SIG-M5 (cell line): Measurements from ENCODE around the gene SFR1.

Source experiments
- DNase-seq: peaks from one replicate; lab custom pipeline; 2025; lab: John Stamatoyannopoulos, UW

SFR1 gene, protein sequence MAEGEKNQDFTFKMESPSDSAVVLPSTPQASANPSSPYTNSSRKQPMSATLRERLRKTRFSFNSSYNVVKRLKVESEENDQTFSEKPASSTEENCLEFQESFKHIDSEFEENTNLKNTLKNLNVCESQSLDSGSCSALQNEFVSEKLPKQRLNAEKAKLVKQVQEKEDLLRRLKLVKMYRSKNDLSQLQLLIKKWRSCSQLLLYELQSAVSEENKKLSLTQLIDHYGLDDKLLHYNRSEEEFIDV

DNA sequence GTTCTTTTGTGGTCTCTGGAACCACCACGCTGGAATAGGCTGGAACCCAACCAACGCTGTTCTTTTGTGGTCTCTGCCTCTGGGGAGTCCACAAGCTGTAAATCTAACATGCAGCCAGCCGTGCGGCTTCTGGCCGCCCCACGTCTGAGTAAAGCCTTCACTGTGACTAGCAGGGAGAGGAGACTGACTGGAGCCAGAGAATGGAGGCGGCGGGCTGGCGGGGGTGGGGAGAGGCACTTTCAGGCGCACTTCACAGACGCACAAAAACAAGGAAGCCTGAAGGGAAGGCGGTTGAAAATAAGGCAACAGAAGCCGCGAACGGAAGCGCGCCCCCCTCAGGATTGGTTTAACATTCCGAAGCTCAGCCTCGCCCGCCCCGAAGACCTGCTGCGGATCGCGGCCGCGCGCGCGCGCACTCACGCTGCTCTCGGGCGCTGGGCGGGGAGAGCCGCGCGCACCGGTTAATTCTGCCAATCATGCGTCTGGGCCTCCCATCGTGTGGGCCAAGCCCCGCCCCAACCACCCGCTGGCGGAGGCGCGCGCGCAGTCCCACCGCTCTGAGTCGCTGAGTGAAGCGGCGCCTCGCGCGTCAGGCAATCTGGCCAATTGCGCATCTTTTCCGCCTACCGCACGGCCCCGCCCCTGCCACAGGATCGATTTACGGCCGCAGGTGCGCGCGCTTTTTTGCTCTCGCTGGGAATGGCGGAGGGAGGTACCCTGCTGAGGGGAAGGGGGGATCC is at the start of gene SFR1:
TSS of gene SFR1 (plus strand) at position 687 of the 740 bp plus-strand sequence. CDS start at position 700, 13 bp downstream.
- DNase-seq: peak; percentile 83

DNA sequence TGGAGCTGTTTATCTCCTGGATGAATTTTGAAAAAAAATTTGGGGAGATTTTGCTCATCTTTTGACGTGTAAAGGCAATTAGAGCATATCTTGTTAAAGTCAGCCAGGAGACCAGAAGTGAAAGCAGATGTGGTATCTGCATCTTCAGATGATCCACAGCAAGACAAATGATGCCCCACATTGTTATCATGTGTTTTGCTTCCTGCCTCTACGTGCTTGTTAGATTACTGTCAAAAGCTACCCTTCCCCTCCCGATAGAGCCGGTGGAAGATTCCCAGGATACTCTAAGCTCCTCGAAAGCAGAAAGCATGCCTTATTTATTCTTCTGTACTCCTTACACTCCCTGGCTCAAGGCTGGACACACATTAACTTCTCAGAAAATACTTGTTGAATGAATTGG is 49.2 kb upstream of the SFR1 start:
- DNase-seq: no peak

DNA sequence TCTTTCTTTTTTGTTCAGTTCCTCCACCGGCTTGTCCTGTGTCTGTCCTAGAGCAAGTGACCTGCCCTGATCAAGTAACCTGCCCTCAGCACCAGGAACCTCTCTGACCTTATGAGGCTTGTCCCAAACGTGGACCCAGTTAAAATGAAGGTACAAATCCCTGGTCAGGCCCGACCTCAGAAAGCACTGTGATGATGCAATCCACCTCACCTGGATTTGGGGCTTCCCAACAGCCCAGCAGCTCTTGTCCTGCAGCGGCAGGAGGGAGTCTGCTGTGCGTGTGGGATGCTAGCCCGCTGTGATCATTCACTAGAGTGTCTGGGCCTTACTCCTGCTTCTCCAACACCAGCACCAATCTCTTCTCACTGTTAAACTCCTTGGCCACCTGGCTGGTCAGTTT is 47.5 kb upstream of the SFR1 start:
- DNase-seq: no peak

DNA sequence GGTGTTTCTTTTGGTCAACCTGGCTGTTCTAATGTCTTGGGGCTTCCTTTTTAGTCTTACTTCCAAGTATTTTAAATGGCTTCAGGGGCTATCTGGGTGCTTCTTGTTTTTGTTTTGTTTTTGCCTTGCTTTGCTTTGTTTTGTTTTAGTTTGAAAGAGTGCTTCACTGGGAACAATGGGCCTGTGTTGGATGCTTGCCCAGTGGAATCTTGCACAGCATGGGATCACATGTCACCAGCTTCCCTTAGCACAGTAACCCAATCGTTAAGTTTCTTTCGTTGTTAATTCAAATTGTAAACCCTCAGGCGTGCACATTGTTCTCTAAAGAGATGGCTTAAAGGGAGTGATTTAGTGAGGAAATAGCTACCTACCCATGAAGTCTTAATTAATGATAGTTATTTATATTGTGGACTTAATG is 45.2 kb upstream of the SFR1 start:
- no peak for DNase-seq

DNA sequence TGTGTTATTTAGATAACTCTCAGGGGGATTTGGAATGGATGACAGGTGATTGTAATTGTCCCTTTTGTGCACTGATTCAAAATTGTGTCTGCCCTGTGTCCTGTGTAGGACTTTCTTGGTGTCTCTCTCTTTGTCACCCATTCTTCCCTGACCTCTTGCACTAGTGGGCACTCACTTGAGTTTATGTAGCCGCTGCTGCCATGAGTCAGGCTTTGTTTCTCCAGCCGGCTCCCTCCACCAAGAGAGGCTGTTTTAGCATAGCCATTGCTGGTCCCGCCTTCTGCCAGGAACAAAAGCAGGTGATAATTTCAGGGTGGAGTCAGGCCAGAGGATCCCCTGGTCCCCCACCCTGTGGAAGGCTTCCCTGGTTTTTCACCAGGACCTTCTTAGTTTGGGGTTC is 44.7 kb upstream of the SFR1 start:
- no peak for DNase-seq

DNA sequence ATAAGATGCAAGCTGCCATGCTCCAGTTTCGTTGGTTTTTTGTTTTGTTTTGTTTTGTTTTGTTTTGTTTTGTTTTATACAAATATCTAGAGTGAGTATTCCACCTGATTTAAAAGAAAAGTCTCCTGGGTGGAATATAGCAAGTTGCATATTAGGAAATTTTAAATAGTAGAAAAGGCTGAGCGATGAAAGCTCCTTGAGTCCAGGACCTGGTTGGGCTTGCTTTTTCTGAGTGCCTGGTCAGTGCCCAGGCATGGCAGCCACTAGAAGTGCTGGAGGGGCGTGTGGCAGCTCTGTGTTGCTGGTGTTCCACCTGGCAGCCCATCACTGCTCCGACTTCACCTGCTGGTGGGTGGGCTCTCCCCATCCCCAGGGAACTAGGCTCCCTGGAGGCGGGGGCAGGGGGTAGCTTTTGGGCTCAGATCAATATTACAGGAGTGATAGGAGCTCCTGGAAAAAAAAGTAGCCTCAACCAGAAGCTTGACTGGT is 44.3 kb upstream of the SFR1 start:
- DNase-seq: no peak

DNA sequence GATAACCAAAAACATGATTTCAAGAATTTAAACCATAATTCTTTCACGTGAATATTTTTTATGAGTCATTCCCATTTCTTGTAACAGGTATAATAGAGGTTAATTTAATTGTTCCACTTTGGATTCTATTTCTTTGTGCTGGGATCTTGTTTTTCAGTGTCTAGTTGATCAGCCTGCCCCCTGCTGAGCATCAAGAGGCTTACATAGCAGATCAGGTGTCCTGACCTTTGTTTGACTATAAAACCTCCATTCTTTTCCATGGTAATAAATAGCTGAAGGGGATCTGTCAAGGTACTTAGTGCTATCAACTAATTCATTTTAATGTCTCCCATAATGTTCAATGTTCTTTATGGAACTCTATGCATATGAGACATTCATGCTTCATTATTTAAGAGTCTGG is 41.2 kb upstream of the SFR1 start:
- DNase-seq: no peak

DNA sequence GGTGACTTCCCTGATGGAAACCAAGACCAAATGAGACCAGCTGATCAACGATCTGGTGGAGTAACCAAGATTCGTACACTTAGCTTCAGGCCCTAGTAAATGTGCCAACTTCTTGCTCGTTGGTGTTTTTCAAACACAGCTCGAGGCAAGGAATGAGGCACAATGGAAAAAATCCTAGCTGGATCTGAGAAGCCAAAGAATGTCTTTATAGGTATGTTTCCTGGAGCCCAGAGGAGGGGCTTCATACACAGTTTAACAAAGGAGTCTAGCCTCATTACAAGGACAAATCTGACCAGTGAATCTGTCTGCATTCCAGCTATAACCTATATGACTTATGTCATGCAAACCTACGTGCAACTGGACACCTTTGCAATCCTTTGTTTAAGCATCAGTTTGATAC is 40.0 kb upstream of the SFR1 start:
- no peak for DNase-seq

DNA sequence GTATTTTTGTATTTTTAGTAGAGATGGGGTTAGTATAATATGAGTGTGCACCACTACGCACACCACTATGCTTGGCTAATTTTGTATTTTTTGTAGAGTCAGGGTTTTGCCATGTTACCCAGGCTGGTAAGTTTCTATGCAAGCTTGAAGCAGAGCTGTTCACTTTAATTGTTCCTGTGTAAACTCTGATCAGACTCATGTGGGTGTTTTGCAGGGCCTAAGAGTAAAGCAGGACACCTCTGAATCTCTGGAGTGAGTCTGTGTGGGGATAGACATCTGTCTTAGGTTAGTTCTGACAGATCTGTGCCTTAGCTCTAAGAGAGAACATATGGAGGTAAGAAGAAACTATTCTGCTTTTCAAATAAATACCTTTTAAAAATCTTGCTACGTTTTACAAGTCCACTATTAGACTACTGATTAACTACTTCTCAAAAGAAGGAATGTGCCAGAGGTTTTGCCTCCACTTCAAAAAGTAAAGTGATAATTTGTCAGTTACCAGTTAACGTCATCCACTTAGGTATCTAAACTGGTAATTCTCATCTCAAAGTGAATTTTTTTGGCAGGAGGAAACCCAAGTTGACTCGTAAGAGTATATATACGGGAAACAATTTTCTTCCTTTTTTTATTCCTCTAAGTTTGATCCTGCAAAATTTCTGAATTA is 37.4 kb upstream of the SFR1 start:
- no peak for DNase-seq

DNA sequence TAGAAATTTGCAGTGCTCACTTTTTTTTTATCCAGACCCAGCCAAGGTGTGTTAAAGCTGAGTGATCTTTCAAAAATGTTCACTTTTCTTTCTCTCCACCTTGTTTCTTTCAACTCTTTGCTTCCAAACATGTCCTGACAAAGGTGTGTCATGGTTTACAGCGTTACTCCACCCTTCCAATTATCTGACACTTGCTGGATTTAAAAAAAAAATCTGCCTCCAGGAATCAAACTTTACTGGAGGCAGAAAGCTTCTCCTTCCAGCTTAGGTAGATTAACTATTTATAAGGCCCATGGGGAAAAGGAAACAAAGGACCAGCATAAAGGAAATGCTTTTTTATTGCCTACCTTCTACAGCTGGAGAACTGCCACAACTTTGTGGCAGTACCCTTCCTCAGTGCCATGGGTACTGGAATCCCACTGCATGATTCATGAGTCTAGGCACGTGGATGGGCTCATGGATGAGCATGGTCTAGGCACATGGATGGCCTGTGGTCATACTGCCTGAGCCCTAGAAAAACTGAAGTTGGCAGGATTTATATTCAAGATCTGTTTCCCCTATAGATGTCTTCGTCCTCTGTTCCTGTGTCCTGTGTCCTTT is 36.1 kb upstream of the SFR1 start, which contains the start of gene COL17A1:
TSS of gene COL17A1 (minus strand) at position 80 of the 600 bp plus-strand sequence. CDS start 5,207 bp downstream, outside the sequence.
- DNase-seq: no peak

DNA sequence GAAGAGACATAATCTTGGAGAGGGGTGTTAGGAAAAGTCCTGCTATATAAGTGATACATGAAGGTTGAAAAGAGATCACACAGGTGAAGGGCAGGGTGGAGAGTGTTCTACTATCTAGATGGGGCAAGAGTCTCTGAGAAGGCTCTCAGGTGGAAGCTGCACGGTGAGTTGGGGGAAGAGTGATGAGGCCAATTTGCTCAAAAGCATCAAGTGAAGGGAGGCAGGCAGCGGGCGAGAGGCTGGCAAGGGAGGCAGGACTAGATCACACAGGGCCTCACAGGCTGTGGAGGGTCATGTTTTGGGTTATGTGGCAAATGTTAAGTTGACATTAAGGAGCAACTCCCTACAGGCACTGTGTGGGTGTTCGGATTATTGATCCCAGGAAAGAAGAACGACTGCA is 33.7 kb upstream of the SFR1 start:
- no peak for DNase-seq

DNA sequence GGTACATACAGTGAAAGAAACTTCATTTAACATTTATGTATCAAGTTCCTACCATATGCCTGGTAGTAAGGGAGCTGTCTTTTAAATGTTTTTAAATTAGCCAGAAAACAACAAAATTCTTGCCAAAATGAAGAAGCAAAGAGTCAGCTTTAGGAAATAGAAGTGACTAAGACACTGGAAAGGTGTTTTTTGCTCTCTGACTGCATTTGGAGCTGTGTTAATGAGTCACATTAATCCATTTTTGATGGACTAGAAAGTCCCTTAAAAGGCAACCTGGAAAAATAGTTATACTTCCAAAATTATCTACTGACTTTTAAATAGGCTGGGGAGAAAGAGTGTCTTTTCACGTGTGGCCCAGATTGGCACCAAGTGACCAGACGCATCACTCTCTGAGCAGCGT is 32.4 kb upstream of the SFR1 start:
- DNase-seq: no peak

DNA sequence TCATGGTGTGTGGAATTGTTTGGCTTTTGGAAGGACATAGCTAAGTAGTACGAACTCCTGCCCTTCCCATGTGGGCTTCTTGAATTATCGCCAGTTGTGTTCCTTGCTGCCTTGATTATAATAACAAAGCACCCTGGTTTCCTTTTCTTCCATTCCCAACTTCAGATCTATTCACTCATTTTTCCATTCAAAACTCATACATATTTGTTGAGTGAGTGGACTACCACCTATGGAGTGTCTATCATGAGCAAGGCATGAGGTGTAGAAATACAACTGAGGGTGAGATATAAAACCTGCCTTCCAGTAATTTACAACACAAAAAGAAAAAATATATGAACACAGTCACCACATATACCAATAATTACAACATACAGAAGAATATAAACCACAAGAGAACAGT is 31.4 kb upstream of the SFR1 start:
- DNase-seq: no peak

DNA sequence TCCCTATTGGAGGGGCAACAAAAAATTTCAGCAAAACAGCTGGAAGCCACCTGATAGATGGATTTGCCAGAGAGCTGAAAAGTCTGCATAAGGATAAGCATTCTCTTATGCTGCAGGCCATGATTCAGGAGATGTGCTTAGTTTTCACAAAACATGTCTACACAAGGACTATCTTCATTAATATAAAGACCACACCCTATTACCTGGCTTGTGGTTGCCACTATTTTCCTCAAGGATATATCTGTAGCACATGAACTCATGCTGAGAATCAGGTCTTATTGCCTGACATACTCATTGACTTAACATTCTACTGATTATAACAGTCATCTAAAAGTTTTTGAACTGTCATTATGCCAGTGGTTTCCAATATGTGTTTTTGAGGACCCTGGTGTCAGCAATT is 29.2 kb upstream of the SFR1 start:
- DNase-seq: no peak

DNA sequence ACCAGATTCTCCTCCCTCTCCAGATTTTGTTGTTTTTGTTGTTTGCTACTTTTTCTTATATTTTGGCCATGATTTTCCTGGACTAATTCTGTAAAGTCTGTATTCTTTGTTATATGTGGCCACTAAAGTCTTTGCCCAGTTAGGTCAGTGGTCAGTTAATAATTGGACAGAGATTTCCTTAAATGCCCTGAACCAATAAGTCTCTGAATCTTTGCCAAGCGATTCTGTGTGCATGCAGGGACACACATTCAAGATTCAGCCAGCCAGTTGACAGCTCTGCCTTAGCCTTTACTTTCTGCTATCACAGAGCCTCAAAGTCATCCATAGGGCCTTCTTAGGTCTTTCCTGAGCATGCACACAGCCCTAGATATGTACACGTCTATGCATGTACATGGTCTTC is 25.3 kb upstream of the SFR1 start:
- DNase-seq: no peak

DNA sequence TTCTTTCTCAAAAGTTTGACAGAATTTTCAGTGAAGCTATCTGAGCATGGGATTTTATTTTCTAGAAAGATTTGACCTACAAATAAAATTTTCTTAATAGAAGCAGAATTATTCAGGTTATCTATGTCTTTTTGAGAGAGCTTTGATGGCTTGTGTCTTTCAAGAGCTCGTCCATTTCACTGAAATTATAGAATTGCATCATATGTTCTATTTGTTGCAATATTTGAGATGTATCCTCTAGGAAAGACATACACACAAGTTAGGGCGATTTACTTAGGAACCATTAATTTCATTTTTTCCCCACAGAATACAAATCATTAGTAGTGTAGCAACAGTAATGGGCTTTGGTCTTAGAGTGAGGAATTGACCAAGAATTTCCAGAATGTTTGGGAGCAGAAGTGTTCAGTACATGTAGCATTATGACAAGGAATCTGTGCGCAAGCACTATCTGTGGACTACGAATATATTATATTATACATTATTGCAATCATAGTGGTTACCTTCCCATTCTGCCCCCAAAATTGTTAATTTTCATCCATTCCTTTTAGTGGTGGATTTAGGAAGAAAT is 23.5 kb upstream of the SFR1 start:
- DNase-seq: no peak

DNA sequence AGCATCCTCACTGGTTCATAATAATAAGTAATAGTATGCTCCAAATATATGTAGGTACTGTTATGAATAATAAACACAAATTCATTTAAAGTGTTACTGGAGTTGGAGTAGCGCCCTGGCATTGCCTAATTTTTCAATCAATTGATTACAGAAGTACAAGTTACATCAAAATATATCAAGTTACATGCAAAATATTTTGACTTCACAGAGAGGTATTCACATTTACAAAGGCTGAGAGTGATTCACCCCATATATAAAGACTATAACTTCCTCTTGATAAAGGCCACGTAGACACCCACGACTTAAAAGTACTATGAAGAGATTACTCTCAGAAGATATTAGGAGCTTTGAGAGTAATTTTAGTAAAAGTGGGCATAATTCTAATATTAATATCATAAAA is 22.7 kb upstream of the SFR1 start:
- DNase-seq: no peak

DNA sequence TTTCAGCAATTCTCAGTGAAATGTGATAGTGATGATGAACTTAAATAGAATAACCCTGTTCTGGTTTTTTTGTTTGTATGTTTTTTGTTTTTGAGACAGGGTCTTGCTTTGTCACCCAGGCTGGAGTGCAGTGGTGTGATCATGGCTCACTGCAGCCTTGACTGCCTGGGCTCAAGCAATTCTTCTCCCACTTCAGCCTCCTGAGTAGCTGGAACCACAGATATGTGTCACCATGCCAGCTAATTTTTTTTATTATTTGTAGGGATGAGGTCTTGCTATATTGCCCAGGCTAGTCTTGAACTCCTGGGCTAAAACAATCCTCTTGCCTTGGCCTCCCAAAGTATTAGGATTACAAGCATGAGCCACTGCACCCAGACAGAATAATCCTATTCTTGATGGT is 22.0 kb upstream of the SFR1 start:
- no peak for DNase-seq

DNA sequence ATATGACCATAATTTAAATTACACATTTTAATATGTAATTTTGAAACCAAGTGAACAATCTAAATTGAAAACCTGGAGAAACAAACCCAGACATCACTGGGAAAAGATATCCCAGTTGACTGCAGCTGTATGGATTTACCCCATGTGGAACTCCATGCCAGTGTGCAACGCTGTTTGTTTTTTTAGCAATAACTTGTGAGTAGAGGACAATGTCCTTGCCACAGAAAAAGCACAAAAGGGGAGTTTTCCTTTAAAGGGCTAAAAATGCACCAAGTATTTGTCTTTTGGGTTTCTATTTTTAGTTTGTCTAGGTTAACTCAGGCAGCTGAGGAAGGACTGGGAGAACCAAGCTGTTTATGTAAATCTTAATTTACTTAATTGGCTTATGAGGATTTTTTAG is 21.2 kb upstream of the SFR1 start:
- DNase-seq: no peak

DNA sequence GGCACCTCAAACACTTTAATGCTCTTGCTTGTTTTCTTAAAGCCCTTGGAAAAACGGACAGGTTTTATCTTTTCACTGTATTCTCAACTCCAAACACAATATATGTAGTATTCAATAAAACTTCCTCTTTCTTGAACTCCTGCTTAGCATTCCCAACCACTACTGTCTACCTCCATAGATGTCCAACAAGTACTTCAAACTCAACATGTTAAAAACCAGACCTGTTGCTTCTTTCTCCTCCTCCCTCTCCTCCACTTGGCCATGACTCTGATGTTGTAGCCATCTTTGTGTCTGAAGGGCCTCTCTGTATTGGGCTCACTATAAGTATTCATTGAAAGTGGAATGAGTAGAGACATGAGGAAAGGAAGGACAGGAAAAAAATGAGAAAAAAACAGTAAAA is 20.1 kb upstream of the SFR1 start:
- no peak for DNase-seq

DNA sequence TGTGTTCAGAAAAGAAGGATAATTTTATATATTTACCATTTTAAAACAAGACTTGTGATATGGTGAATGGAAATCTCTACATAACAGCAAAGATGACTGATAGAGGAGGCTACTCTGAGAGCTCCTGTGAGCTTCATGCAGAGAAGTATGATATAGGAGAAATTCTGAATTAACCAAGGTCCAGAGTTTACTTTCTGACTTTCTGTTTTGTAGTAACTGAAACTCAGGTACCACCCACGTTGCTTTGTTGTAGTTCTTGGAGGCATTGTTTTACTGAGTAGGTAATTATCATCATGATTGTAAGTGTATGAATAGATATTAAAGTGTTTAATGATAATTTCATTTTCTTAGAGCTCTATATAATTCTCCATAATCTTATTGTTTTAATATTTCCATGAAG is 18.0 kb upstream of the SFR1 start:
- no peak for DNase-seq

DNA sequence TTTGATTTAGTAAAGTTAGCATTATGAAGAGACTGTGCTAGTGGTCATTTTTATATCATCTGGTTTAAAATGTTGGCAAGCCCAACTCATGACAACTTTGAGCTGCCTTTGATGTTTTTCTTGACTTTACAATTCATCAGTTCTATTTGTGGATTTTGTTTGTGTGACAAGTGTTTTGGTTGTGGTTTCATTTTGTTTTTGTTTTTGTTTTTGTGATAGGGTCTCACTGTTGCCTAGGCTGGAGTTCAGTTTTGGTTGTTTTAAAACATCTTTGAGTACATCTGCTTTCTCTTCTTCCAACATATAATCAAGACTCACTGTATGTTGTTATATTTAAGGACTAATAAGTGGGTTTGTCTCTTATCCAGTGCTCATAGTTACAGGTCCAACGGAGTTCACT is 17.6 kb upstream of the SFR1 start:
- DNase-seq: no peak
